Upper lobe of left lung (tissue), 4 donors: Measurements from ENCODE around the gene STK39.

Source experiments
- CTCF ChIP-seq, 6 experiments: fragments of 450-650 bp in 4 of 6; fragments of 200-600 bp in 2 of 6; sonication (generic) in 2 of 6; IDR thresholded peaks; one replicate each; pipeline ENCODE4 v1.5.1; 2016 to 2019; ENCODE audit warnings: antibody characterized with exemption in 6 of 6
- EP300 ChIP-seq, 4 donors: sonication (generic); formaldehyde crosslinking; IDR thresholded peaks; one replicate each; pipeline ENCODE4 v1.5.1; 2017; ENCODE audit warnings: antibody characterized with exemption in 4 of 4, control low read depth in 2 of 4
- POLR2A ChIP-seq, 4 donors: fragments of 450-650 bp; IDR thresholded peaks; one replicate each; pipeline ENCODE4 v1.5.1; 2016 to 2017; ENCODE audit warnings: antibody characterized with exemption in 4 of 4, mild to moderate bottlenecking in 2 of 4
- POLR2AphosphoS5 ChIP-seq, 2 donors: sonication (generic); formaldehyde crosslinking; IDR thresholded peaks; one replicate each; pipeline ENCODE4 v1.5.1; 2017; ENCODE audit warnings: antibody characterized with exemption in 2 of 2

- TF ChIP-seq CTCF (IDR thresholded peaks at IDR 0.05) (no peak), EP300 (IDR thresholded peaks at IDR 0.05) (no peak), POLR2AphosphoS5 (IDR thresholded peaks at IDR 0.05) (no peak), POLR2A (IDR thresholded peaks at IDR 0.05) (no peak)
Observed at GRCh38 chr2:167960089-167960747, 287.2 kb downstream of the STK39 start.
